Stimulated activated CD4-positive, alpha-beta T cell treated with anti-CD3 and anti-CD28 coated beads, Interleukin-4, amount 100 ng/mL, for 24 hours (primary cell): ENCODE data around the gene TMEM72.

ENCODE experiments used
- DNase-seq: peaks from one replicate; pipeline ENCODE4 v3.0.0-alpha.2; 2020

The TMEM72 gene

GRCh38 chr10:44969854-44970253, 58.7 kb downstream of the TMEM72 start:
- DNase-seq = no peak

- no peak for DNase-seq
These were observed 59.8 kb downstream of the TMEM72 start for GRCh38 chr10:44970812-44971395.

- DNase-seq = no peak
These were observed 60.3 kb downstream of the TMEM72 start for GRCh38 chr10:44971434-44971833.

GRCh38 chr10:44971935-44972757, 61.0 kb downstream of the TMEM72 start:
- DNase-seq = no peak

GRCh38 chr10:44972874-44973306, 61.8 kb downstream of the TMEM72 start:
- DNase-seq = no peak

- no peak for DNase-seq
These were observed 62.4 kb downstream of the TMEM72 start for GRCh38 chr10:44973323-44974081.

GRCh38 chr10:44974082-44974627, 63.0 kb downstream of the TMEM72 start:
- no peak for DNase-seq

- peak; percentile 59 for DNase-seq
These were observed 63.7 kb downstream of the TMEM72 start for GRCh38 chr10:44974628-44975430.

GRCh38 chr10:44975431-44976331, 64.5 kb downstream of the TMEM72 start:
- DNase-seq = no peak

- DNase-seq = no peak
These were observed 65.4 kb downstream of the TMEM72 start for GRCh38 chr10:44976352-44977198.

GRCh38 chr10:44977287-44978212, 66.4 kb downstream of the TMEM72 start:
- no peak for DNase-seq

GRCh38 chr10:44978213-44978569, 67.1 kb downstream of the TMEM72 start:
- no peak for DNase-seq

- no peak for DNase-seq
These were observed 67.6 kb downstream of the TMEM72 start, which contains the start of gene DEPP1 for GRCh38 chr10:44978570-44979280. Gene DEPP1, minus strand, starts transcription at chr10:44978809. Its CDS starts 779 bp downstream, at chr10:44978030.

- no peak for DNase-seq
These were observed 68.4 kb downstream of the TMEM72 start for GRCh38 chr10:44979281-44980191.

- DNase-seq = no peak
These were observed 69.4 kb downstream of the TMEM72 start for GRCh38 chr10:44980309-44981171.
